Keratinocyte (primary cell): ENCODE measurements around the gene SHROOM3. TPM values are rescaled to one million over a fixed set of nuclear protein-coding genes. Genes with fewer than 3 reads are reported as not detected.

Source experiments
- DNase-seq: peaks from one replicate; pipeline ENCODE4 v3.0.0-alpha.2; 2011; ENCODE audit warnings: low read depth, missing footprints, low spot score
- FAIRE-seq: peaks from 2 replicates; lab custom pipeline; 2011; peaks lifted over from hg19 to GRCh38; lab: Jason Lieb, UNC
- H2AFZ ChIP-seq: 2 replicates; pipeline ENCODE4 v1.6.0; 2012; ENCODE audit warnings: low read length, control low read depth, inconsistent platforms; ENCODE audit not compliant: control insufficient read depth
- H3K27ac ChIP-seq: 2 replicates; pipeline ENCODE4 v1.5.1; 2011; ENCODE audit warnings: low read length; ENCODE audit not compliant: control insufficient read depth, insufficient read depth
- H3K27me3 ChIP-seq: 3 replicates; pipeline ENCODE4 v1.6.0; 2011; ENCODE audit warnings: low read length; ENCODE audit not compliant: control insufficient read depth, insufficient read depth; ENCODE audit errors: extremely low read depth
- H3K36me3 ChIP-seq, 2 experiments: 2 replicates in 1 of 2; 3 replicates in 1 of 2; pipeline ENCODE4 v1.5.1; 2011; ENCODE audit warnings: low read length in 2 of 2, mild to moderate bottlenecking in 1 of 2; ENCODE audit not compliant: control insufficient read depth in 2 of 2, insufficient read depth in 2 of 2; ENCODE audit errors: extremely low read depth in 1 of 2
- H3K4me1 ChIP-seq: 3 replicates; pipeline ENCODE4 v1.5.1; 2011; ENCODE audit warnings: low read length; ENCODE audit not compliant: control insufficient read depth, insufficient read depth; ENCODE audit errors: extremely low read depth
- H3K4me2 ChIP-seq: 3 replicates; pipeline ENCODE4 v1.6.0; 2011; ENCODE audit warnings: low read depth, low read length; ENCODE audit not compliant: control insufficient read depth, insufficient read depth; ENCODE audit errors: extremely low read depth
- H3K4me3 ChIP-seq, 3 experiments: fragments of 200-600 bp in 1 of 3; sonication (generic) in 1 of 3; 2 replicates in 2 of 3; 3 replicates in 1 of 3; pipeline ENCODE4 v1.5.1; 2011 to 2016; ENCODE audit warnings: low read length in 3 of 3, mild to moderate bottlenecking in 3 of 3, control low read depth in 2 of 3, inconsistent platforms in 1 of 3, low read depth in 1 of 3, mixed read lengths in 1 of 3, mixed run types in 1 of 3, moderate library complexity in 1 of 3; ENCODE audit not compliant: control insufficient read depth in 2 of 3, insufficient read depth in 2 of 3; ENCODE audit errors: extremely low read depth in 1 of 3
- H3K79me2 ChIP-seq: 2 replicates; pipeline ENCODE4 v1.6.0; 2012; ENCODE audit warnings: low read length; ENCODE audit not compliant: control insufficient read depth, insufficient read depth
- H3K9ac ChIP-seq: 3 replicates; pipeline ENCODE4 v1.6.0; 2011; ENCODE audit warnings: low read length; ENCODE audit not compliant: control insufficient read depth, insufficient read depth; ENCODE audit errors: extremely low read depth
- H3K9me1 ChIP-seq: 3 replicates; pipeline ENCODE4 v1.6.0; 2011; ENCODE audit warnings: low read length; ENCODE audit not compliant: control insufficient read depth, insufficient read depth; ENCODE audit errors: extremely low read depth
- H3K9me3 ChIP-seq: 2 replicates; pipeline ENCODE4 v1.5.1; 2012; ENCODE audit warnings: low read depth, low read length; ENCODE audit not compliant: control insufficient read depth
- H4K20me1 ChIP-seq: 3 replicates; pipeline ENCODE4 v1.6.0; 2011; ENCODE audit warnings: low read length; ENCODE audit not compliant: control insufficient read depth, insufficient read depth; ENCODE audit errors: extremely low read depth
- EZH2 ChIP-seq: IDR thresholded peaks from one replicate; pipeline ENCODE4 v1.6.1; 2012; ENCODE audit warnings: inconsistent platforms, mild to moderate bottlenecking, low read length, moderate library complexity
- dilution Hi-C: fragments of 300-500 bp; cut with MboI; formaldehyde crosslinking; loops from one replicate; pipeline ENCODE4 v1.7.0; 2020; ENCODE audit warnings: low sequenced_read_pairs; ENCODE audit not compliant: extremely low pct_ligation_motif_present
- polyA plus RNA-seq, 5 experiments: library from polyadenylated mRNA; depleted of rRNA in 3 of 5; stranded (reverse) in 3 of 5; stranded (forward) in 1 of 5; unstranded in 1 of 5; fragments of >200 nt; gene quantifications; 1 replicate in 1 of 5; 2 replicates in 3 of 5; 3 replicates in 1 of 5; pipeline versions ENCODE4 v1.2.1 to v1.2.3, GENCODE V29; 2011 to 2012; ENCODE audit warnings: missing spikeins in 2 of 5, low read depth in 1 of 5, low replicate concordance in 1 of 5
- TF ChIP-seq, protein P1 (sequence below), 3 experiments: IDR thresholded peaks in 1 of 3; conservative IDR thresholded peaks in 1 of 3; optimal IDR thresholded peaks in 1 of 3; 2 replicates in 2 of 3; 3 replicates in 1 of 3; pipeline versions ENCODE3 to v1.5.1; 2011; ENCODE audit warnings: low read length in 3 of 3, mild to moderate bottlenecking in 3 of 3, moderate library complexity in 2 of 3, control low read depth in 1 of 3, inconsistent platforms in 1 of 3; ENCODE audit not compliant: insufficient read depth in 2 of 3; ENCODE audit errors: extremely low read depth in 1 of 3

The SHROOM3 gene
- polyA plus RNA-seq, 1 donor (not counting 4 experiments of a cell fraction or from before 2014, with no cell fraction given), result 4.9 TPM

DNA sequence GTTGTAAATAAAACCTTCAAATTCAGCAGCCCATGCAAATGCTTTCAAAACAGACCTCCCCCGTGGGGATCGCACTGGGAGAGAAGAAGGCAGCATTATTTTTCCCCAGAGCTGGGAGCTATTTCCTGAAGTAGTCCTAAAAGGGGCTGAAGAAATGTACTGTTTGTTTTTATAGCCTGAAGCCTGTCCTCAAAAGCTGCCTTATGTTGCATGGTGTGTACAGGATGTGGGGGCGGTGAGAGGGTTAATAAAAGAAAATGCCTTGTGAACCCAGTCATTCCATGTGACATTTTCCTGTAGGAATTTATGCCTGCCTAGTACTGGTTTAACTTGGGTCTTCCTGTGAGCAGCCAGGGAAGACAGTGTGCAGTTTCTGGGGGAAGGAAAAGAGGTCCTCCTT lies 318.8 kb downstream of the SHROOM3 start:
- no peak overlapping the region for H3K27ac ChIP-seq
- no peaks in the 10 kb centered on the region for H4K20me1 ChIP-seq
- H3K9ac ChIP-seq, result no peak overlapping the region
- H2AFZ ChIP-seq, result no peak overlapping the region
- no peaks in the 10 kb centered on the region for H3K27me3 ChIP-seq
- dilution Hi-C loops, result no loop called here
- TF ChIP-seq, protein P1, sequence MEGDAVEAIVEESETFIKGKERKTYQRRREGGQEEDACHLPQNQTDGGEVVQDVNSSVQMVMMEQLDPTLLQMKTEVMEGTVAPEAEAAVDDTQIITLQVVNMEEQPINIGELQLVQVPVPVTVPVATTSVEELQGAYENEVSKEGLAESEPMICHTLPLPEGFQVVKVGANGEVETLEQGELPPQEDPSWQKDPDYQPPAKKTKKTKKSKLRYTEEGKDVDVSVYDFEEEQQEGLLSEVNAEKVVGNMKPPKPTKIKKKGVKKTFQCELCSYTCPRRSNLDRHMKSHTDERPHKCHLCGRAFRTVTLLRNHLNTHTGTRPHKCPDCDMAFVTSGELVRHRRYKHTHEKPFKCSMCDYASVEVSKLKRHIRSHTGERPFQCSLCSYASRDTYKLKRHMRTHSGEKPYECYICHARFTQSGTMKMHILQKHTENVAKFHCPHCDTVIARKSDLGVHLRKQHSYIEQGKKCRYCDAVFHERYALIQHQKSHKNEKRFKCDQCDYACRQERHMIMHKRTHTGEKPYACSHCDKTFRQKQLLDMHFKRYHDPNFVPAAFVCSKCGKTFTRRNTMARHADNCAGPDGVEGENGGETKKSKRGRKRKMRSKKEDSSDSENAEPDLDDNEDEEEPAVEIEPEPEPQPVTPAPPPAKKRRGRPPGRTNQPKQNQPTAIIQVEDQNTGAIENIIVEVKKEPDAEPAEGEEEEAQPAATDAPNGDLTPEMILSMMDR (optimal IDR thresholded peaks at IDR 0.05 in 1 of 3, IDR thresholded peaks at IDR 0.05 in 1 of 3, conservative IDR thresholded peaks at IDR 0.05 in 1 of 3; ENCODE audit: extremely low read depth in 1 of 3, insufficient read depth in 2 of 3, low read length in 3 of 3), result no peak
- no peak for TF ChIP-seq EZH2
- DNase-seq (no peak), FAIRE-seq (peak; percentile 81)
- peaks cover 0 to 10% of the 10 kb centered on the region in 2 experiments for H3K36me3 ChIP-seq
- no peaks in the 10 kb centered on the region for H3K79me2 ChIP-seq
- H3K4me1 ChIP-seq, result peaks cover 16% of the 10 kb centered on the region
- no peak overlapping the region for H3K4me3 ChIP-seq
- no peaks in the 10 kb centered on the region for H3K9me1 ChIP-seq
- H3K4me2 ChIP-seq, result peak overlapping the region; percentile 4
- H3K9me3 ChIP-seq, result no peaks in the 10 kb centered on the region

DNA sequence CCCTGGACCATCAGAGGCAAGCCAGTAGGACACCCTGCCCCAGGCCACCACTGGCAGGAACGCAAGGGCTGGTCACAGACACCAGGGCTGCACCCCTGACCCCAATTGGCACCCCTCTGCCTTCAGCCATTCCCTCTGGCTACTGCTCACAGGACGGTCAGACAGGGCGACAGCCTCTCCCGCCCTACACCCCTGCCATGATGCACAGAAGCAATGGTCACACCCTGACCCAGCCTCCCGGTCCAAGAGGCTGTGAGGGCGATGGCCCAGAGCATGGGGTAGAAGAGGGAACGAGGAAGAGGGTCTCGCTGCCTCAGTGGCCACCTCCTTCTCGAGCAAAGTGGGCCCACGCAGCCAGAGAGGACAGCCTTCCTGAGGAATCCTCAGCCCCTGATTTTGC lies 319.4 kb downstream of the SHROOM3 start:
- Histone ChIP-seq H3K4me3 (no peak overlapping the region), H3K4me1 (peaks cover 16% of the 10 kb centered on the region), H3K4me2 (no peak overlapping the region), H3K9ac (no peak overlapping the region), H3K79me2 (no peaks in the 10 kb centered on the region), H3K27ac (no peak overlapping the region), H4K20me1 (no peaks in the 10 kb centered on the region), H3K9me1 (no peaks in the 10 kb centered on the region), H3K27me3 (no peaks in the 10 kb centered on the region), H2AFZ (no peak overlapping the region), H3K36me3 (peaks cover under 1 to 10% of the 10 kb centered on the region in 2 experiments), H3K9me3 (no peaks in the 10 kb centered on the region)
- FAIRE-seq, result no peak
- DNase-seq, result no peak
- dilution Hi-C loops, result no loop called here
- no peak for TF ChIP-seq EZH2
- TF ChIP-seq, protein P1 (optimal IDR thresholded peaks at IDR 0.05 in 1 of 3, IDR thresholded peaks at IDR 0.05 in 1 of 3, conservative IDR thresholded peaks at IDR 0.05 in 1 of 3; ENCODE audit: extremely low read depth in 1 of 3, insufficient read depth in 2 of 3, low read length in 3 of 3), result no peak
